Spinal cord (tissue), 4 donors: Measurements from ENCODE around the gene CPTP. TPM values are rescaled to one million over a fixed set of nuclear protein-coding genes. Genes with fewer than 3 reads are reported as not detected.

Source experiments
- polyA plus RNA-seq, 2 donors: library from polyadenylated mRNA; unstranded; fragments of 120-200 nt; gene quantifications; one replicate each; pipeline ENCODE4 v1.2.1, GENCODE V29; 2013; ENCODE audit not compliant: insufficient read length in 2 of 2
- small RNA-seq: library from RNA; depleted of rRNA; stranded (forward); fragments of <200 nt; gene quantifications from one replicate; pipeline ENCODE3, GENCODE V24; 2014; ENCODE audit warnings: low replicate concordance
- total RNA-seq, 2 donors: library from RNA; depleted of rRNA in 1 of 2; stranded (reverse); fragments of 120-200 nt in 1 of 2; fragments of >200 nt in 1 of 2; gene quantifications; one replicate each; pipeline versions ENCODE4 v1.2.3 to v1.2.4, GENCODE V29; 2013 to 2014

Gene CPTP
- total and polyA plus RNA-seq, 4 donors = 9.6 to 32.0 (median 25.3) TPM

Small RNA genes within 50 kb of the gene (small RNA-seq; reads per million reads assigned to genes)
- not detected for gene MIR6726

Other genes starting within 250 kb of the CPTP start
- 1 to 10 TPM; 4.4 to 9.9 TPM for gene C1orf159, start 208.7 kb upstream of the CPTP start, total RNA-seq
- gene C1orf159, start 208.7 kb upstream of the CPTP start, polyA plus RNA-seq = 10 to 100 TPM; 22.3 to 27.0 TPM
- gene TTLL10, start 150.9 kb upstream of the CPTP start, total RNA-seq = 1 to 10 TPM in 1 of 2 donors, under 1 TPM in 1; 0.79 to 2.1 TPM
- gene TTLL10, start 150.9 kb upstream of the CPTP start, polyA plus RNA-seq = 1 to 10 TPM; 1.2 to 1.3 TPM
- gene TNFRSF18, start 118.2 kb upstream of the CPTP start, total RNA-seq = under 1 TPM; 0.20 to 0.22 TPM
- gene TNFRSF18, start 118.2 kb upstream of the CPTP start, polyA plus RNA-seq = under 1 TPM; 0.36 to 0.68 TPM
- 1 to 10 TPM in 1 of 2 donors, under 1 TPM in 1; 0.20 to 1.5 TPM for gene TNFRSF4, start 110.6 kb upstream of the CPTP start, total RNA-seq
- gene TNFRSF4, start 110.6 kb upstream of the CPTP start, polyA plus RNA-seq = 1 to 10 TPM; 1.0 to 1.2 TPM
- gene SDF4, start 92.8 kb upstream of the CPTP start, total RNA-seq = 10 to 100 TPM; 31.0 to 86.7 TPM
- gene SDF4, start 92.8 kb upstream of the CPTP start, polyA plus RNA-seq = 100 to 1,000 TPM; 125 to 160 TPM
- 10 to 100 TPM; 11.5 to 30.4 TPM for gene B3GALT6, start 92.6 kb upstream of the CPTP start, total RNA-seq
- 10 to 100 TPM; 39.7 to 40.1 TPM for gene B3GALT6, start 92.6 kb upstream of the CPTP start, polyA plus RNA-seq
- gene C1QTNF12, start 78.1 kb upstream of the CPTP start, total RNA-seq = 10 to 100 TPM in 1 of 2 donors, 1 to 10 TPM in 1; 2.7 to 10.4 TPM
- 1 to 10 TPM; 1.4 to 5.7 TPM for gene C1QTNF12, start 78.1 kb upstream of the CPTP start, polyA plus RNA-seq
- gene UBE2J2, start 50.9 kb upstream of the CPTP start, total RNA-seq = 10 to 100 TPM; 26.4 to 42.4 TPM
- 10 to 100 TPM; 65.6 to 82.9 TPM for gene UBE2J2, start 50.9 kb upstream of the CPTP start, polyA plus RNA-seq
- 10 to 100 TPM in 1 of 2 donors, 1 to 10 TPM in 1; 2.2 to 10.3 TPM for gene SCNN1D, start 44.4 kb upstream of the CPTP start, total RNA-seq
- gene SCNN1D, start 44.4 kb upstream of the CPTP start, polyA plus RNA-seq = 10 to 100 TPM; 16.8 to 24.5 TPM
- gene ACAP3, start 16.9 kb upstream of the CPTP start, total RNA-seq = 10 to 100 TPM; 58.7 to 70.6 TPM
- 100 to 1,000 TPM; 222 to 265 TPM for gene ACAP3, start 16.9 kb upstream of the CPTP start, polyA plus RNA-seq
- 10 to 100 TPM in 1 of 2 donors, 1 to 10 TPM in 1; 6.2 to 14.2 TPM for gene PUSL1, start 16.2 kb upstream of the CPTP start, total RNA-seq
- gene PUSL1, start 16.2 kb upstream of the CPTP start, polyA plus RNA-seq = 10 to 100 TPM; 16.0 to 17.7 TPM
- gene INTS11, start 142 bp upstream of the CPTP start, total RNA-seq = 10 to 100 TPM; 39.8 to 82.5 TPM
- gene INTS11, start 142 bp upstream of the CPTP start, polyA plus RNA-seq = 100 to 1,000 TPM; 146 to 206 TPM
- gene TAS1R3, start 6.5 kb downstream of the CPTP start, total RNA-seq = under 1 TPM; 0.10 to 0.44 TPM
- gene TAS1R3, start 6.5 kb downstream of the CPTP start, polyA plus RNA-seq = under 1 TPM; 0.86 to 0.98 TPM
- 10 to 100 TPM; 35.7 to 68.7 TPM for gene DVL1, start 24.6 kb downstream of the CPTP start, total RNA-seq
- gene DVL1, start 24.6 kb downstream of the CPTP start, polyA plus RNA-seq = 10 to 100 TPM; 82.7 to 87.1 TPM
- gene MXRA8, start 33.8 kb downstream of the CPTP start, total RNA-seq = 100 to 1,000 TPM in 1 of 2 donors, 10 to 100 TPM in 1; 40.6 to 212 TPM
- gene MXRA8, start 33.8 kb downstream of the CPTP start, polyA plus RNA-seq = 100 to 1,000 TPM in 1 of 2 donors, 10 to 100 TPM in 1; 48.1 to 106 TPM
- gene AURKAIP1, start 50.4 kb downstream of the CPTP start, total RNA-seq = 100 to 1,000 TPM in 1 of 2 donors, 10 to 100 TPM in 1; 41.4 to 105 TPM
- 100 to 1,000 TPM; 124 to 130 TPM for gene AURKAIP1, start 50.4 kb downstream of the CPTP start, polyA plus RNA-seq
- gene CCNL2, start 74.5 kb downstream of the CPTP start, total RNA-seq = 100 to 1,000 TPM; 148 to 178 TPM
- gene CCNL2, start 74.5 kb downstream of the CPTP start, polyA plus RNA-seq = 100 to 1,000 TPM; 214 to 303 TPM
- 100 to 1,000 TPM in 1 of 2 donors, 10 to 100 TPM in 1; 56.9 to 117 TPM for gene MRPL20, start 82.5 kb downstream of the CPTP start, total RNA-seq
- 100 to 1,000 TPM; 108 to 119 TPM for gene MRPL20, start 82.5 kb downstream of the CPTP start, polyA plus RNA-seq
- gene ANKRD65, start 96.5 kb downstream of the CPTP start, total RNA-seq = 1 to 10 TPM; 1.8 to 6.7 TPM
- 10 to 100 TPM; 10.6 to 10.8 TPM for gene ANKRD65, start 96.5 kb downstream of the CPTP start, polyA plus RNA-seq
- gene VWA1, start 110.9 kb downstream of the CPTP start, total RNA-seq = 10 to 100 TPM; 11.4 to 34.5 TPM
- gene VWA1, start 110.9 kb downstream of the CPTP start, polyA plus RNA-seq = 10 to 100 TPM; 53.0 to 67.0 TPM
- gene ATAD3C, start 124.9 kb downstream of the CPTP start, total RNA-seq = under 1 TPM; 0.10 to 0.72 TPM
- gene ATAD3C, start 124.9 kb downstream of the CPTP start, polyA plus RNA-seq = 1 to 10 TPM in 1 of 2 donors, under 1 TPM in 1; 0.68 to 2.3 TPM
- gene ATAD3B, start 147.0 kb downstream of the CPTP start, total RNA-seq = 10 to 100 TPM in 1 of 2 donors, 1 to 10 TPM in 1; 9.8 to 19.7 TPM
- gene ATAD3B, start 147.0 kb downstream of the CPTP start, polyA plus RNA-seq = 10 to 100 TPM; 18.4 to 37.8 TPM
- 10 to 100 TPM in 1 of 2 donors, 1 to 10 TPM in 1; 9.0 to 22.0 TPM for gene ATAD3A, start 187.4 kb downstream of the CPTP start, total RNA-seq
- 10 to 100 TPM; 33.0 to 45.7 TPM for gene ATAD3A, start 187.4 kb downstream of the CPTP start, polyA plus RNA-seq
- gene TMEM240, start 215.8 kb downstream of the CPTP start, total RNA-seq = 10 to 100 TPM; 10.2 to 12.3 TPM
- gene TMEM240, start 215.8 kb downstream of the CPTP start, polyA plus RNA-seq = 10 to 100 TPM; 43.5 to 47.7 TPM